ENCODE results near the gene CDH4. TPM values are rescaled to one million over a fixed set of nuclear protein-coding genes. Genes with fewer than 3 reads are reported as not detected.
A peak's percentile ranks its signal among the peaks of the same experiment; 100 is the strongest.

Gene CDH4
- total and polyA plus RNA-seq, 12 donors, result 0.04 to 0.25 (median 0.08) TPM; not detected in 5

- intact Hi-C loops (cut with DNase I), result no loop called here
- 61 to 64% methylated on average over 12 of the region's 12 CpGs for WGBS, 2 donors
- TF ChIP-seq CTCF (IDR thresholded peaks at IDR 0.05), result no peak
- Histone ChIP-seq H3K27me3 (peaks cover 0 to 45% (median 28%) of the 10 kb centered on the region in 7 donors), H3K36me3 (no peaks in the 10 kb centered on the region), H3K4me1 (no peaks in the 10 kb centered on the region), H3K9me3 (no peaks in the 10 kb centered on the region), H3K4me3 (no peak overlapping the region), H3K27ac (no peak overlapping the region)
- DNase-seq, result no peak
- no peak for ATAC-seq
These were observed 66.0 kb downstream of the CDH4 start for GRCh38 chr20:61317966-61318530.

- TF ChIP-seq CTCF (IDR thresholded peaks at IDR 0.05), result no peak
- 67 to 75% methylated on average over 21 of the region's 21 CpGs for WGBS, 2 donors
- Histone ChIP-seq H3K36me3 (no peaks in the 10 kb centered on the region), H3K27ac (no peak overlapping the region), H3K9me3 (no peaks in the 10 kb centered on the region), H3K27me3 (peaks cover 0 to 36% (median 21%) of the 10 kb centered on the region in 7 donors), H3K4me3 (no peak overlapping the region), H3K4me1 (no peaks in the 10 kb centered on the region)
- ATAC-seq (peak in 1 of 8 donors; percentile 13), DNase-seq (no peak)
- intact Hi-C loops (cut with DNase I), result no loop called here
These were observed 68.8 kb downstream of the CDH4 start for GRCh38 chr20:61320691-61321425.

DNA sequence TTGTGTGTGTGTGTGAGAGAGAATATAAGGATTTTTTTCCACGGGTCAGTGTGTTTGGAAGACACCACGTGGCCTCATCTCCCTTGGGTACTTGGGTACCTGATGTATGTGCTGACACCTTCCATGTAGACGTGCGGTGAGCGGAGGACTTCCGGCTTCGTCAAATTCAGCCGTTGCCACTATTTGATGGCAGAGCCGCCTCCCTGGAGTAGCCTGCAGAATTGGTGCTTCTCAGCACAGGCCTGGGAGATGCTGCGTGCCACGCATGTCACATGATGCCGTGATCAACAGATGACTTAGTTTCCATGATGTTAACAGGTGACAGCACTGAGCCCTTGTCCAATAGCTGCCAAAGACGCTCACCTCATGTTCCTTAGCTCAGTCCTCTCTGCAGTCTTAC, 69.4 kb downstream of the CDH4 start:
- ATAC-seq, result no peak
- peaks cover 0 to 39% (median 17%) of the 10 kb centered on the region in 7 donors for H3K27me3 ChIP-seq

More for the DNA sequence above, 69.4 kb downstream of the CDH4 start:
- no peaks in the 10 kb centered on the region for H3K4me1 ChIP-seq
- H3K9me3 ChIP-seq, result no peaks in the 10 kb centered on the region
- no peak for DNase-seq
- H3K4me3 ChIP-seq, result no peak overlapping the region
- intact Hi-C loops (cut with DNase I), result no loop called here
- TF ChIP-seq CTCF (IDR thresholded peaks at IDR 0.05), result no peak
- 87 to 89% methylated on average over 13 of the region's 13 CpGs for whole genome bisulfite sequencing, 2 donors
- no peaks in the 10 kb centered on the region for H3K36me3 ChIP-seq
- no peak overlapping the region for H3K27ac ChIP-seq

All from heart right ventricle (tissue), 16 donors.